ENCODE measurements around the gene CCAR1. TPM values are rescaled to one million over a fixed set of nuclear protein-coding genes. Genes with fewer than 3 reads are reported as not detected.
"Not testable (repeated sequence)": the region's sequence is repeated elsewhere in the genome, so short reads cannot be mapped to it uniquely, and the experiment has no call there.

The CCAR1 gene
- total RNA-seq, 2 experiments from 2014 or later: 86.7 to 107 TPM

- Mint-ChIP-seq H3K36me3 (peaks cover 49% of the 10 kb centered on the region), H3K9me3 (ENCODE audit: low read depth) (no peaks in the 10 kb centered on the region), H3K4me3 (no peak overlapping the region), H3K27ac (no peak overlapping the region), H3K4me1 (peaks cover 6% of the 10 kb centered on the region), H3K27me3 (no peaks in the 10 kb centered on the region)
- no peak for ATAC-seq
- DNase-seq: no peak
- CTCF ChIA-PET: no interaction called here
Measured at GRCh38 chr10:68732651-68733050, 11.6 kb downstream of the CCAR1 start.

- DNase-seq (no peak), ATAC-seq (no peak)
- CTCF ChIA-PET: no interaction called here
- no peaks in the 10 kb centered on the region for H3K9me3 Mint-ChIP-seq (ENCODE audit: low read depth)
- no peak overlapping the region for H3K4me3 Mint-ChIP-seq
- H3K27me3 Mint-ChIP-seq: no peaks in the 10 kb centered on the region
- H3K27ac Mint-ChIP-seq: no peak overlapping the region
- H3K4me1 Mint-ChIP-seq: peaks cover 9% of the 10 kb centered on the region
- peaks cover 50% of the 10 kb centered on the region for H3K36me3 Mint-ChIP-seq
Measured at GRCh38 chr10:68734349-68734748, 13.3 kb downstream of the CCAR1 start.

GRCh38 chr10:68735119-68735518 is 14.1 kb downstream of the CCAR1 start:
- Mint-ChIP-seq H3K4me1 (peaks cover 9% of the 10 kb centered on the region), H3K9me3 (ENCODE audit: low read depth) (no peaks in the 10 kb centered on the region), H3K36me3 (peaks cover 53% of the 10 kb centered on the region), H3K27ac (no peak overlapping the region), H3K4me3 (no peak overlapping the region), H3K27me3 (no peaks in the 10 kb centered on the region)
- ATAC-seq (no peak), DNase-seq (no peak)
- CTCF ChIA-PET: no interaction called here

- H3K4me3 Mint-ChIP-seq; CTCF ChIA-PET; H3K4me1 Mint-ChIP-seq; H3K27ac Mint-ChIP-seq; H3K9me3 Mint-ChIP-seq (ENCODE audit: low read depth); DNase-seq; ATAC-seq; H3K27me3 Mint-ChIP-seq: not testable (repeated sequence)
- H3K36me3 Mint-ChIP-seq: peaks cover 54% of the 10 kb centered on the region
Measured at GRCh38 chr10:68735739-68736138, 14.7 kb downstream of the CCAR1 start.

- H3K27ac Mint-ChIP-seq; H3K4me1 Mint-ChIP-seq; ATAC-seq; CTCF ChIA-PET; DNase-seq; H3K27me3 Mint-ChIP-seq; H3K4me3 Mint-ChIP-seq; H3K9me3 Mint-ChIP-seq (ENCODE audit: low read depth): not testable (repeated sequence)
- H3K36me3 Mint-ChIP-seq: peaks cover 45% of the 10 kb centered on the region
Measured at GRCh38 chr10:68740676-68741075, 19.6 kb downstream of the CCAR1 start.

- DNase-seq: no peak
- H3K27me3 Mint-ChIP-seq: no peaks in the 10 kb centered on the region
- ATAC-seq: no peak
- peaks cover 3% of the 10 kb centered on the region for H3K4me1 Mint-ChIP-seq
- no peak overlapping the region for H3K4me3 Mint-ChIP-seq
- no peak overlapping the region for H3K27ac Mint-ChIP-seq
- CTCF ChIA-PET: interaction anchor here (1.3 kb wide), 1 partner anchor 16 kb away, joined by 3 read pairs; no protein-coding TSS in a partner anchor
- H3K9me3 Mint-ChIP-seq (ENCODE audit: low read depth): no peaks in the 10 kb centered on the region
- peaks cover 36% of the 10 kb centered on the region for H3K36me3 Mint-ChIP-seq
Measured at GRCh38 chr10:68742397-68742796, 21.4 kb downstream of the CCAR1 start.

GRCh38 chr10:68752711-68753350 is 31.8 kb downstream of the CCAR1 start:
- DNase-seq (no peak), ATAC-seq (no peak)
- Mint-ChIP-seq H3K4me1 (no peaks in the 10 kb centered on the region), H3K9me3 (ENCODE audit: low read depth) (no peaks in the 10 kb centered on the region), H3K4me3 (no peak overlapping the region), H3K27me3 (no peaks in the 10 kb centered on the region), H3K27ac (no peak overlapping the region), H3K36me3 (peaks cover 42% of the 10 kb centered on the region)
- CTCF ChIA-PET: interaction anchor here (1.3 to 1.9 kb wide), 3 partner anchors 8 to 202 kb away, joined by 3 to 6 read pairs (median 5); no protein-coding TSS in a partner anchor

- Mint-ChIP-seq H3K4me3 (no peak overlapping the region), H3K27ac (no peak overlapping the region), H3K4me1 (no peaks in the 10 kb centered on the region), H3K27me3 (no peaks in the 10 kb centered on the region), H3K9me3 (ENCODE audit: low read depth) (no peaks in the 10 kb centered on the region), H3K36me3 (peaks cover 47% of the 10 kb centered on the region)
- ATAC-seq: no peak
- no peak for DNase-seq
- CTCF ChIA-PET: interaction anchor here (1.2 kb wide), 1 partner anchor 43 kb away, joined by 3 read pairs; no protein-coding TSS in a partner anchor
Measured at GRCh38 chr10:68756246-68756645, 35.2 kb downstream of the CCAR1 start.

- H3K9me3 Mint-ChIP-seq (ENCODE audit: low read depth): no peaks in the 10 kb centered on the region
- CTCF ChIA-PET: no interaction called here
- no peak overlapping the region for H3K4me3 Mint-ChIP-seq
- no peaks in the 10 kb centered on the region for H3K4me1 Mint-ChIP-seq
- no peak overlapping the region for H3K27ac Mint-ChIP-seq
- no peaks in the 10 kb centered on the region for H3K27me3 Mint-ChIP-seq
- peaks cover 44% of the 10 kb centered on the region for H3K36me3 Mint-ChIP-seq
- ATAC-seq: no peak
- DNase-seq: no peak
Measured at GRCh38 chr10:68756766-68757165, 35.7 kb downstream of the CCAR1 start.

GRCh38 chr10:68759223-68759863 is 38.3 kb downstream of the CCAR1 start:
- no peaks in the 10 kb centered on the region for H3K9me3 Mint-ChIP-seq (ENCODE audit: low read depth)
- no peak overlapping the region for H3K4me3 Mint-ChIP-seq
- peaks cover 43% of the 10 kb centered on the region for H3K36me3 Mint-ChIP-seq
- DNase-seq: no peak
- no peaks in the 10 kb centered on the region for H3K27me3 Mint-ChIP-seq
- no peak overlapping the region for H3K27ac Mint-ChIP-seq
- CTCF ChIA-PET: no interaction called here
- no peaks in the 10 kb centered on the region for H3K4me1 Mint-ChIP-seq
- no peak for ATAC-seq

- H3K27me3 Mint-ChIP-seq: no peaks in the 10 kb centered on the region
- H3K27ac Mint-ChIP-seq: peak overlapping the region; percentile 15
- H3K4me1 Mint-ChIP-seq: no peaks in the 10 kb centered on the region
- DNase-seq (no peak), ATAC-seq (no peak)
- CTCF ChIA-PET: no interaction called here
- H3K9me3 Mint-ChIP-seq (ENCODE audit: low read depth): no peaks in the 10 kb centered on the region
- peaks cover 44% of the 10 kb centered on the region for H3K36me3 Mint-ChIP-seq
- H3K4me3 Mint-ChIP-seq: no peak overlapping the region
Measured at GRCh38 chr10:68759967-68760366, 38.9 kb downstream of the CCAR1 start.

GRCh38 chr10:68767407-68767806 is 46.4 kb downstream of the CCAR1 start:
- H3K27me3 Mint-ChIP-seq; ATAC-seq; H3K9me3 Mint-ChIP-seq (ENCODE audit: low read depth); CTCF ChIA-PET; DNase-seq; H3K27ac Mint-ChIP-seq; H3K4me1 Mint-ChIP-seq; H3K4me3 Mint-ChIP-seq: not testable (repeated sequence)
- H3K36me3 Mint-ChIP-seq: peaks cover 38% of the 10 kb centered on the region

GRCh38 chr10:68781613-68782574 is 60.9 kb downstream of the CCAR1 start:
- Mint-ChIP-seq H3K36me3 (peaks cover 48% of the 10 kb centered on the region), H3K4me1 (no peaks in the 10 kb centered on the region), H3K27me3 (no peaks in the 10 kb centered on the region), H3K4me3 (no peak overlapping the region), H3K27ac (no peak overlapping the region), H3K9me3 (ENCODE audit: low read depth) (no peaks in the 10 kb centered on the region)
- no peak for DNase-seq
- no peak for ATAC-seq
- CTCF ChIA-PET: interaction anchor here (1.2 kb wide), 1 partner anchor 46 kb away, joined by 3 read pairs; no protein-coding TSS in a partner anchor
